Erythroblast (primary cell): ENCODE results near the gene C1orf174.

ENCODE experiments used
- GATA1 ChIP-seq: IDR thresholded peaks from 2 replicates; pipeline ENCODE4 v1.6.1; 2011; ENCODE audit warnings: low read depth, mild to moderate bottlenecking, control low read depth, low read length, moderate library complexity
- POLR2A ChIP-seq: IDR thresholded peaks from 2 replicates; pipeline ENCODE4 v1.6.1; 2011; ENCODE audit warnings: mild to moderate bottlenecking, low read length

DNA sequence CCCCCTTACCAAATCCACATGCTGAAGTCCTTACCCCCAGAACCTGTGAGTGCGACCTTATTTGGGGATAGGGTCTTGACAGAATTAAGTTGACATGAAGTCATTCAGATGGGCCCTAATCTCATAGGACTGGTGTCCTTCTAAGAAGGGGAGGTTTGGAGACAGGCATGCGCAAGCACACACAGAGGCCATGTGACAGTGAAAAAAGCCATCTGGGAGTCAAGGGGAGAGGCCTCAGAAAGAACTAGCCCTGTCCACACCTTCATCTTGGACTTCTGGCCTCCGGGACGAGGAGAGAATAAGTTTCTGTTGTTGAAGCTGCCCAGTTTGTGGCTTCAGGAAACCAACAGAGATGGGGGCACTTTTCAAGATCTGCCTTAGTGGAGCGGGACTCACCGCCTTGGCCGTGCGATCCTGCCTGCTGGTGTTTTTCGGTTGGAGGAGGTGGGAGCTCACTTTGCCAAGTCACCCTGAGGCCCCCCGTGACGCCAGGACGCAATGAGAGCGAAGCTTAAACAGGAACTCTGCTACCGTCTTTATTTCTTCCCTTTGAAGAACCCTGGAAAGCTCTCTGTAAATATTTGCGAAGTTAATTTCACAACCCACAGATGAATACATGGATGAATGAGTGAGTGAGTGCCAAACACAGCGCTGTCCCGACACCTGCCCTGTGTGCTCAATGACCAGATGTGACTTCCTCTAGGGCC is 42.5 kb upstream of the C1orf174 start:
- no peak for TF ChIP-seq POLR2A
- no peak for TF ChIP-seq GATA1
